Hematopoietic multipotent progenitor cell treated with erythropoietin and hydrocortisone succinate and interleukin-3 and kit ligand, for 15 days (in vitro differentiated cells): ENCODE data around the gene FOXL2.
"Not testable (repeated sequence)": the region's sequence is repeated elsewhere in the genome, so short reads cannot be mapped to it uniquely, and the experiment has no call there.

Experiments used
- DNase-seq: peaks from one replicate; pipeline ENCODE4 v3.0.0-alpha.2; 2015; ENCODE audit warnings: low spot score

FOXL2 gene

DNA sequence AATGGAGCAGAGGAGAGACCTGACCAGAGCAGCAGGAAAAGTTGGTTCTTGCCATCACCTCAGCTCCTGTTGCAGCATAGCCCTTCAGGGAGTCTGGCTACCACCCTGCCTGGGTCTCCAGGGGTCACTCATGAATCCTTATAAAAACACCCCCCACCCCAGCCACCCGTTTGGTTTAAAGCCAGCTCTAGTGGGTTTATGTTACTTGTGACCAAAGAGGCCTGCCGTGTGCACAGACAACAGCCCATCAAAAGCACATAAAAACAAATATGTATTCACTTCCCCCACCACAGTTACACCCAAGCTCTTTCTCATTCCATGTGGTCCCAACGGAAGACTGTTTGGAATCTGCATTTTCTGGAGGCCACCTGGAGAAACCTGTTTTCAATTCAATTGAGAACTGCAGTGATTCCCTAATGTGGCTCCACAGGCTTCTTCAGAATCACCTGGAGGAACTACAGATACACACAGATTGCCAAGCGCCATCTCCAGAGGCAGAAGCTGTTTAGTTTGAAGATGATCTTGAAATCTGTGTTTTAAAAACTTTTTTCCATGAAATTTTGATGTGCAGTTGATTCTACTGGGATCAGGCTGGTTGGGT, 13.8 kb downstream of the FOXL2 start:
- no peak for DNase-seq

- DNase-seq: no peak
Measured at GRCh38 chr3:138928727-138929372, 18.1 kb downstream of the FOXL2 start.

DNA sequence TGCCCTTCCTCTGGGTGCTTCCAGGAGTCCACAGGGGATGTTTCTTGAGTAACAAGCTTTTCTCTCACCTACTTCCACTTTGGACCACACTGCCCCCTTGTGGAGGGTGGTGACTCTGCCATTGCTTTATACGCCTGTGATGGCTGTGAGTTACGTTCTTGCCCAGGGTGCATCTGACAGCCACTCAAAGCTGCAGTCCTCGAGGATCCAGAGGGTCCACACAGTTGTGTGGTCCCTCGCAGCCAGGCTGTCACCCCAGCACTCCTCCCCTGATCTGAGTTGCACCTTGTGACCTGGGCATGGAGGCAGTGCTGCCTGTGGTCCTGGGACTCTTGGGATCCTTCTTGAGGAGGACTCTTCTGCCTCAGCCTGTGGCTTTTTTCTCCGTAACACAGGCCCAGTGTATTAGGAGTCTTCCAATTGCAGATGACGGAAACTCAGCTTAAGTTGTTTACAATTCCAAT, 23.4 kb downstream of the FOXL2 start:
- DNase-seq: peak; percentile 81

- DNase-seq: not testable (repeated sequence)
Measured at GRCh38 chr3:138922400-138922799, 24.5 kb downstream of the FOXL2 start.

GRCh38 chr3:138921316-138922292, 25.3 kb downstream of the FOXL2 start:
- no peak for DNase-seq

DNA sequence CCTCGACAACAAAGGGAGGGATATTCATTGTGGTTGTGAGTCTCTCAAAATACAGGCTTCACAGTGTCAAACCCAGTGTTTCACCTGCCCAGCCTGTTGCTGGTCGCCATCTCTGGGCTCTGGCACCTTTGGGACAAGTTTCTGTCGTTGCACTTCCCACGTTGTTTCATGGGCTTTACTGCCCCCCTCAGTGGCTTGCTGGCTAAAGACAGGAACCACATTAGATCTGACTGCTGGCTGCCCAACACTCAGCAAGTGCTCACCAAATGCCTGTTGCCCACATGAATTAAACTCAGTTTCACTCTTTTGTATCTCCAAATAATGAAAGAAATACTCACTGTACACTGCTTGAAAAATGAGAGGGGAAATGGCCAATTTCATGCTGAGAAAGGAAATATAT, 27.6 kb downstream of the FOXL2 start:
- DNase-seq: no peak

GRCh38 chr3:138916824-138917223, 30.1 kb downstream of the FOXL2 start:
- DNase-seq: no peak

- DNase-seq: peak; percentile 79
Measured at GRCh38 chr3:138915503-138916498, 31.1 kb downstream of the FOXL2 start.

DNA sequence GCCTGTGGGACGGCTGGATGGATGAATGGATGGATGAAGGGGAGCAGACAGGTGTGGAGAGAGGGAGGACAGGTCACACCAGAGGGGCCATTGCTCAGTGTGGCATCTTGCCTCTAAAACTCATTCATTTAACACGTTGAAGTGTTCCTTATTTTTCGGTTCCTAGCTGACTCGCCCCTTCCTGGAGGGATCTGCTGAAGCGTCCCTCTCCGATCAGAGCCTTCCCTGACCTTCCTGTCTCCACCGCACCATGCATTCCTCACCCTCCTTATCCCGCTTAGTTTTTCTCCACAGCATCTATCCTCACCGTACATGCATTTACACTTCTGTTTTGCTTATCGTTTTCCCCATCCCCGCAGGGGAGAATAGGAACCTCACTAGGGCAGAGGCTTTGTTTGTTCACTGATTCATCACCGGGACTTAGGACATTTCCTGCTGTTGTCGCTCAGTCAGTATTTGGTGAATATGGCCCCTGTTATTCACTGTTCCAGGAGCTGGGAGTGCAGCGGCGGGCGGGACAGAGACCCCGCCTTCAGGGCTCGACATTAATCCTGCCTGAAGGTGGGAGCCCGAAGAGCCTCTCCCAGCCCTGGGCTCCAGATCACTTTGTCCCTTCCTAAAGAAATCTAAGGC, 32.0 kb downstream of the FOXL2 start:
- no peak for DNase-seq

- DNase-seq: no peak
Measured at GRCh38 chr3:138913766-138914165, 33.2 kb downstream of the FOXL2 start.

- DNase-seq: no peak
Measured at GRCh38 chr3:138912237-138912636, 34.7 kb downstream of the FOXL2 start.

DNA sequence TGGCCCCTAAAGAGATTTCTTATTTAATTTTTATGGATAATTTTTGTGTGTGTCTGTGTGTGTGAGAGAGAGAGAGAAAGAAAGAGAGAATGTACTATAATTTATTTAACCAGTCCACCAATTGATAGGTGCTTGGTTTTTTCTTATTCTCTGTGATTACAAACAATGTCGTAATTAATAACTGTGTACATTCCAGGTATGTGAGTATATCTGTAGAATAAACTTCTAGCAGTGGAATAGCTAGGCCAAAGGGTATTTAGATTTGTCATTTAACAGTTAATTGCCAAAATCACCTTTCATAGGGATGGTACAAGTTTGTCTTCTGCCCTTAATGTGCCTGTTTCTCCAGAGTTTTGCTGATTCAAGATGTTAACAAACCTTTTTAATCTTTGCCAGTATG, 35.3 kb downstream of the FOXL2 start:
- no peak for DNase-seq

- no peak for DNase-seq
Measured at GRCh38 chr3:138909904-138910303, 37.0 kb downstream of the FOXL2 start.

DNA sequence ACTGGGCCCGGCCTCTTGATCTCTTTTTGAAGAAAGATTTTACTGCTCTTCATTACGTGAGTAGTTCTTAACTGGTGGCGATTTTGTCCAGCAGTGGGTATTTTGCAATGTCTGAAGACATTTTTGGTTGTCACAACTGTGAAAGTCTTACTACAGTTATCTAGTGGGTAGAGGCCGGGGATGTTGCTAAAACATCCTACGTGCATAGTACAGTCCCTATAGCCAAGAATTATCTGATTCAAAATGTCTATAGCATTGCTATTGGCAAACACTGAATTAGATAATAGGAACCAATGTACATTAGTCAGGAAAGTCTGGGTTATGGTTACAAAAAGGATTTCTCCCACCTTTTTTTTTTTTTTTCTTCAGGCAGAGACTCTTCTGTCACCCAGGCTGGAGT, 38.1 kb downstream of the FOXL2 start:
- DNase-seq: no peak

DNA sequence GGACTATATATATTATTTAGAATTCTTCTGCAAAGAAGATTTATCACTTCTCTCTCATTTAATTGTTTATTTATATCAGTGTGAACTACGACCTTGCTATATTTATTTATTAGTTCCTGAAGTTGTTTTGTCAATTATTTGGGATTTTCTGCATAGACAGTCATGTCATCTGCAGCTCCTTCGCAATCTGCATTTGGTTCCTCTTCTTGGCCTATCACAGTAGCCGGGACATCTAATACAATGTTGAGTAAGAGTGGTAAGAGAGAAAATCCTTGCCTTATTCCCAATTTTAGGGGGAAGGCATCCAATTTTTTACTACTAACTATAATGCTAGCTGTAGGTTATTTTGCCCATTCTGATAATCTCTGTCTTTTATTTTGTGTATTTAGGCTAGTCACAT, 39.4 kb downstream of the FOXL2 start:
- DNase-seq: no peak

- no peak for DNase-seq
Measured at GRCh38 chr3:138902171-138902570, 44.8 kb downstream of the FOXL2 start.

- no peak for DNase-seq
Measured at GRCh38 chr3:138901567-138901966, 45.4 kb downstream of the FOXL2 start.

GRCh38 chr3:138899351-138899991, 47.5 kb downstream of the FOXL2 start:
- no peak for DNase-seq

DNA sequence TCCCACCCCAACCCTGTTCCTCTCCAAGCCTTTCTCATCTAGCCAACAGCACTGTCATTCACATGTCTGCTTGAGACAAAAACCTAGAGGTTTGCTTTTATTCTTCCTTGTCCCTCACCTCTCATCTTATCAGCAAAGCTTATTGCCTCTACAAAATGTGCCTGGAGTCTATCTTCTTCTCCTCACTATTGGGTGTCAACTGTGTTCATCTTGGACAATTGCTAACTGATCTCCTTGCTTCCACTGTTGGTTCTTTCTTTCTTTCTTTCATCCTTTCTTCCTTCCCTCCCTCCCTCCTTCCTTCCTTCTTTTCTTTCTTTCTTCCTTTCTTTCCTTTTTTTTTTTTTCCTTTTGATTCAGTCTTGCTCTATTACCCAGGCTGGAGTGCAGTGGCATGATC, 48.2 kb downstream of the FOXL2 start:
- DNase-seq: no peak

DNA sequence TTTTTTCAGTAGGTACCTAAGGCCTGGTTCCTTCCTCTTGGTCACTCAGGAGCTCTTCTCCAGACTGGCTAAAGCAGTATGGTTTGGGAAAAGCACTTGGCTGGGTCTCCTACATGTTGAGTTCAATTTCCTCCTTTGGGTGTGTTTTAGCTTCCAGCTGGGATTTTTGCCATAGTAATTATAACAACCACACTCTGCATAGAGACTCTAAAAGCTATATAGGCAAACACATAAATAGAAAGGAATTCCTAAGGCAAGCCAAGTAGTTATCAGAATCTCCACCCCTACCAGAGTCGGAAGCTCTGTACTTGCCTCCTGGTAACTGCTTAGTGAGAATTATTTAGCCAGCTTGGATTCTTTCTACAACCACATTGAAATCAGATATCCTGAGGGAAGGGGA, 48.6 kb downstream of the FOXL2 start:
- DNase-seq: no peak
